SIG-M5 (cell line): Measurements from ENCODE around the gene ABTB1.

Experiments
- DNase-seq: peaks from one replicate; lab custom pipeline; 2025; lab: John Stamatoyannopoulos, UW

The ABTB1 gene

DNA sequence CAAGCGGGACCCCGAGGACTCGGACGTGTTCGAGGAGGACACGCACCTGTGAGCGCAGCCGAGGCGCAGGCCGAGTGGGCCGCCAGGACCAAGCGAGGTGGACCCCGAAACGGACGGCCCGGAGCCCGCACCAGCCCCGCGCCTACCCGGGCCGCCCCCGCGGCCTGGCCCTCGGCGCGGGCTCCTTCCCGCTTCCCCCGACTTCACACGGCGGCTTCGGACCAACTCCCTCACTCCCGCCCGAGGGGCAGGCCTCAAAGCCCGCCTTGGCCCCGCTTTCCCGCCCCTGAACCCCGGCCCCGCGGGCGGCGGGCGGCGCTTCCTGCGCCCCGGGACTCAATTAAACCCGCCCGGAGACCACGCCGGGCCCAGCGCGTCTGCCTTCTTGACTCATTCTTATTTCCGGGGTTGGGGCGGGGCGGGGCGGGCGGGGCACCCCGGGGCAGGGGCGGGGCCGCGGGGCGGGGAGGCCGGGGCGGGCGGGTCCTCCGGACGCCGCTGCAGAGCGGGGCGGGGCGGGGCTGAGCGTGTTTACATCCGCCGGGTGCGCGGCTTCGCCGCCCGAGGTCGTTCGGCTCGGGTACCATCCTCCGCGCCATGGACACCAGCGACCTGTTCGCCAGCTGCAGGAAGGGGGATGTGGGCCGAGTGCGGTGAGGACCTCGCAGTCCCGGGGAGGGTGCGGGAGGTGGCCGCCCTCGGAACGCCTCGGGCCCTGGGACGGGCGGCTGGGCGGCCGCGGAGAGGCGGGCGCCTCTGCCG is at the start of gene ABTB1:
TSS of gene ABTB1 (plus strand) at position 524 of the 762 bp plus-strand sequence. CDS start at position 598, 74 bp downstream.
- DNase-seq = peak; percentile 50

DNA sequence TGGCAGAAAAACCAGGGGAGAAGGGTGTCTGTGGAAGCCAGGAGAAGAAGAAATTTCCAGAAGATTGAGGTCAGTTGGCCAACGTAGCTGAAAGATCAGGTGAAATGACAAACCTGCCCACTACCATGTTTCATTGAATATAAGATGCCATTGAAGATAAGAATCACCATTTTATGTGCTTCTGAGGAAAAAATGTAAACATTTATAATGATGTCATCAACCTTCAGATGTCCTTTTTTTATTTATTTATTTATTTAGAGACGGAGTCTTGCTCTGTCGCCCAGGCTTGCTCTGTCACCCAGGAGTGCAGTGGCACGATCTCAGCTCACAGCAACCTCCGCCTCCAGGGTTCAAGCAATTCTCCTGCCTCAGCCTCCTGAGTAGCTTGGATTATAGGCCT is 48.7 kb upstream of the ABTB1 start:
- no peak for DNase-seq

GRCh38 chr3:127625821-127626220 is 46.9 kb upstream of the ABTB1 start:
- no peak for DNase-seq

DNA sequence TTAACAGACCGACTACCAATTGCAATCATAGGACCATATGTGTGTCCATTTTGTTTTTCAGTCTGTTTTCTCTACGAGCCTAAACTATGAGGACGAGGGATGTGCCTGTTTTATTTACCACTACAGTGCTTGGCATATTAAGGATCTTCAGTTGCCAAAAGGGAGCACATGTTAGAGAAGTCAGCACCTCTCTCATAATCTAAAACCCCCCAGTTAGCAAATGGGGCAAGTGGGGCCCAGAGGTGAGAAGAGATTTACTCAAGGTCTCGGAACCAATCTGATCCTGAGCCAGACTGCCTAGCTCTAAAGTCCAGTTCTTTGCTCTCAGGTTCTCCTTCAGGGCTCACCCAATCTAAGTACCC is 44.3 kb upstream of the ABTB1 start:
- no peak for DNase-seq

DNA sequence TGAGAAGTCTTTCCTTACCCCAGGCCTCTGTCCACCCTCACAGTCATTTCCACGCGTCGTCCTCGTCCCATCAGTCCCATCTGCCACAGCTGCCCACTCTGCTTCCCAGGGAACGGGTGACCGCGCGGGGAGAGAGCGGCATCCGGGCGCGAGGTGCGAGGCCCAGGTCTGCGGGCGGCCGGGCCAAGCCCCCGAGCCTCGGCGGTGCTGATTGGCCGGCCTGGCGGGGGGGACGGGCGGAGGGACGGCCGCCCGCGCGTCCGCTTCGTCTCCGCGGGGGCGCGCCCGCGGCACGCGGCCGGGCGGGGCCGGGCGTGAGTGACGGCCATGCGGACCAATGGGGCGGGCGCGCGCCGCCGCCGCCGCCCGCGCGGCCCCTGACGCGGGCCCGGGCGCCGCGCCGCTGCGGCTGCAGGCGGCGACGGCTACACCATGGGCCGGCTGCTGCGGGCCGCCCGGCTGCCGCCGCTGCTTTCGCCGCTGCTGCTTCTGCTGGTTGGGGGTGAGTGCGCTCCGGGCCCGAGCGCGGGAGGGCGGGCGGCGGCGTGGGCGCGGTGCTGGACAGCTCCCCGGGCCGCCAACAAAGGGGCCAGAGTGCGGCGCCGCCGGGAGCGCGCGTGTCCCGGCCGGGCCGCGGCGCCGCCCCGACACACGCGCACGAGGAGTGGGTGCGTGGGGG is 43.8 kb upstream of the ABTB1 start, which contains the start of gene PODXL2:
TSS of gene PODXL2 (plus strand) at position 398 of the 679 bp plus-strand sequence. CDS start at position 433, 35 bp downstream.
- DNase-seq = no peak

GRCh38 chr3:127629467-127630403 is 43.0 kb upstream of the ABTB1 start:
- peak; percentile 23 for DNase-seq

- DNase-seq = no peak
Observed at GRCh38 chr3:127630811-127631714, 41.7 kb upstream of the ABTB1 start.

- DNase-seq = no peak
Observed at GRCh38 chr3:127632035-127632820, 40.5 kb upstream of the ABTB1 start.

- no peak for DNase-seq
Observed at GRCh38 chr3:127634653-127635052, 38.1 kb upstream of the ABTB1 start.

GRCh38 chr3:127637546-127637945 is 35.2 kb upstream of the ABTB1 start:
- no peak for DNase-seq

DNA sequence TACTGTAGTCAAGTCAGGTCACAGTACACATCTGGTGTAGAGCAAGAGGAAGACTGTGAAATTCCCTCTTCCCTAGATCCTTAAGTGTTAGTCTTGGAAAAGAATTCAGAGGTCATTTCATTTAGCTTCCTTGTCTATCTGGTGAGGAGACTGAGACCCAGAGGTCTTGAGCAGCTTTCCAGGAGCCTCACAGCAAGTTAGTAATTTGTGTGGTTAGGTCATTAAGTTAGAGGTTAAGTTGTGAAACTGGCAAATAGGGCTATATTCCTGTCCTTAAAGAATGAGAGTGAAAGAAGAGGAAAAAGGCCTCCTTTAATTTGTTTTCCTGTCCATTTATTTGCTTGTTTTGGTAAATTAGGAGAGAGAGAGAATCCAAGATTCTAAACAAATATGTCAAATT is 34.8 kb upstream of the ABTB1 start:
- DNase-seq = no peak

GRCh38 chr3:127639173-127640041 is 33.3 kb upstream of the ABTB1 start:
- no peak for DNase-seq

DNA sequence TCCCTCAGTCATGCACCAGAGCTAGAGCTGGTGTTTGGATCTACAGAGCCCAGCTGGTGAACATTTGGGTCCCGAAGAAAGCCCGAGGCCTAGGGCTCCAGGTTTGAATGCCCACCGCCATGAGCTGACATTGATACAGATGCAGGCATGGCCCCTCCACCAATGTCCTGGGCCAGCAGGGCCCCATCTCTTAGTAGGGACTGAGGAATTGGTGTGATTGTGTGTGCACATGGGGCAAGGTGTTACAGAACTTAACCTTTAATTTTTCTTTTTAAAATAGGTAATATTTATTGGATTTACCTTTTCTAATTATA is 32.8 kb upstream of the ABTB1 start:
- no peak for DNase-seq

- no peak for DNase-seq
Observed at GRCh38 chr3:127644641-127645370, 27.9 kb upstream of the ABTB1 start.

DNA sequence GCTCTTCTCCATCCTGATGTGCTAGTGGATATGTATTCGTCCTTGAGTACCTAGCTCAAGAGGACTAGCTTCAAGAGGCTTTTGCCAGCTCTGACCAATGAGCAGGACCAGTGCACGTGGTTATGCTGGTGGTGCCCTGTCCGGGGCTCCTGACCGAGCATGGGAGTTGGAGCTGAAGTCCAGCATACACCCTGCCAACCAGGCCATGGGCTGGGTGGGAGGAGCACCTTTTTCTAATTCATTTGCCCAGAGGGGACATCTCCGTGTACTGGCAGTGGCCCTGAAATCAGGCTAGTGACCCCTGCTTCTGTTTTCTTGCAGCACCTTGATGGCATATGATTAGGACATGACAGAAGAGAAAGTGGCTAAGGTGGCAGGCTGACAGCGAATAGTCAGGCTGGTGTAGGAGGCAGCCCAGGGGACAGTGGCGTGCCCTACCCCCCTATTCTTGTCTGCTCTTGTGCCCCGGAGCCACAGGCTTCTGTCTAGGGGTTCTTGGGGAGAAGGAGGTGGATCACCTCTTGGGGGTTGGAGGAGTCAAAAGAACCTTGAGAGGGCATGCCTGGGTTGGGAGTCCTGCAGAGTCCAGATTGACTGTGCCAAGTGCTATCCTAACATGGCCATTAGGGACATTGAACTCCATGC is 27.3 kb upstream of the ABTB1 start:
- no peak for DNase-seq

DNA sequence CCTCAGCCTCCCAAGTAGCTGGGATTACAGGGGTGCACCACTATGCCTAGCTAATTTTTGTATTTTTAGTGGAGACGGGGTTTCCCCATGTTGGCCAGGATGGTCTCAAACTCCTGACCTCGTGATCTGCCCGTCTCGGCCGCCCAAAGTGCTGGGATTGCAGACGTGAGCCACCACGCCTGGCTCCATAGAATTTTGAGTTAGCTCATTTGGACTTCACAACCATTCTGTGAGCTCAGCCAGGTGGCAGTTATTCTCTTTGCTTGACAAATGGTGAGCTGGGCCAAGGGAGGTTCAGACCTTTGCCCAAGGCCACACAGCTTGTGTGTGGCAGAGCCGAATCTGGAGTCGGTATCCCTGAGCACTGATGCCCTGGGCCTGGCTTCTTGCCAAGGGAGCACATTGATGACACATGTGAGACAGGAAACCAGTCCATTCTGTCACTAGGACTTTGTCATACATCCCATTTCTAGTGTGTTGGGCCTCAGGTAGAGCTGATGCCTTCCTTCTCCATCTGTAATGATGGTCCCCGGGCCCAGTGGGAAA is 26.2 kb upstream of the ABTB1 start:
- DNase-seq = no peak

DNA sequence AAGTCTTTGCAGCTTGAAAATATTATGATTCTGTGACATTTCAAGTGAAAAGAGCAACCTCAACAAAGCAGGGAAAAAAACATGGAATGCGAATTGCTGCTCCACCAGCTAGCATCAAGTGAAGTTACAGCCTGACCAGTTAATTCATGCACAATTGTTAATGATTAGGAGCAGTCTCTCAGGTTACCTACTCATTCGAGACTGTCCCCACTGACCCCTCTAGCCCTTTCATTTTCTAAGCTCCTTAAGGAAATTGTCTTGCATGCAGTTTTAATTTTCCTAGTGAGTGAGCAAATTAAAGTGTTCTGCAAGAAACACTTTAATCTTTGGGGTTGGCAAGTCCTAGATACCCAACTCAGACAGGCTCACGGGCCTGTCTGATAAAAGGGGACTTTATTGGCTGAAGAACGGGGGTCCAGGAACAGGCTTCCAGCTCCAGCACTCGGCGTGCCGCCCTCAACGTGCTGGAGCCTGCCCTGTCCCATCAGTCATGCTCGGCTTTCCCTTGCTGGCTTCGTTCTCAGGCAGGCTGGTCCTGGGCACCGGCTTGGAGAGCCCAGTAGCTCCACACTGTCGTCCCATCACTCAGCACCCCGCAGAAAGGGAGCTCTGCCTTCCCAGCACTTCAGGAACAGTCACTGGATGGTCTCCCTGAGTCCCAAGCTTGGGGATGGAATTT is 25.4 kb upstream of the ABTB1 start:
- no peak for DNase-seq

DNA sequence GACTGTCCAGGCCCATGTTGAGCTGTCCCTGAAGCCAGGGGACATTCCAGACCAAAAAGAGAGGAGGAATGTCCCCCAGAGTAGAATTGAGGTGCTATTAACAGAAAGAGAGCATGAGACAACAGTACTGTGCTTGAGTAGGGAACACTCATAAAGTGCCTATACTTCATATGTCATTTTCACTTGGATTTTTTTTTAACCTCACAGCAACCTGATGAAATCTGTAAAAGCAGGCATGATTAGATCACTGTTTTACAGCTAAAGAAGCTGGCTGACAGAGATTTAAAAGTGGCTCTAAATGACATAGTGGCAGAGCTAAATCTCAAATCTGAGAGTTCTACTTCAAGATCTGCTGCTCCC is 24.9 kb upstream of the ABTB1 start:
- no peak for DNase-seq
